Esophagus muscularis mucosa (tissue), 4 donors: ENCODE data around the gene SLC39A6. TPM values are rescaled to one million over a fixed set of nuclear protein-coding genes. Genes with fewer than 3 reads are reported as not detected.
"Not testable (repeated sequence)": the region's sequence is repeated elsewhere in the genome, so short reads cannot be mapped to it uniquely, and the experiment has no call there.

Source experiments
- DNase-seq: peaks from one replicate; pipeline ENCODE4 v3.0.0-alpha.2; 2017; ENCODE audit errors: extremely low spot score
- H3K27ac ChIP-seq, 4 donors: fragments of 200-600 bp; sonication (generic); replicated peaks in 1 of 4; 1 replicate in 3 of 4; 2 replicates in 1 of 4; pipeline ENCODE4 v1.5.1; 2016 to 2019; ENCODE audit warnings: mild to moderate bottlenecking in 1 of 4
- H3K27me3 ChIP-seq, 4 donors: fragments of 200-600 bp; sonication (generic); one replicate each; pipeline versions ENCODE4 v1.5.1 to v1.6.0; 2016 to 2019
- H3K36me3 ChIP-seq, 4 donors: fragments of 200-600 bp; sonication (generic); one replicate each; pipeline ENCODE4 v1.5.1; 2016 to 2019
- H3K4me1 ChIP-seq, 4 donors: fragments of 200-600 bp; sonication (generic); one replicate each; pipeline ENCODE4 v1.5.1; 2016 to 2019
- H3K4me3 ChIP-seq, 4 donors: fragments of 200-600 bp; sonication (generic); 1 replicate in 2 of 4; 2 replicates in 2 of 4; pipeline ENCODE4 v1.5.1; 2016 to 2019; ENCODE audit warnings: mild to moderate bottlenecking in 4 of 4, moderate library complexity in 1 of 4
- H3K9me3 ChIP-seq, 4 donors: fragments of 200-600 bp; sonication (generic); 1 replicate in 3 of 4; 2 replicates in 1 of 4; pipeline ENCODE4 v1.5.1; 2016 to 2019
- EP300 ChIP-seq: sonication (generic); formaldehyde crosslinking; IDR thresholded peaks from one replicate; pipeline ENCODE4 v1.6.1; 2017; ENCODE audit warnings: antibody characterized with exemption
- POLR2A ChIP-seq: fragments of 450-650 bp; IDR thresholded peaks from one replicate; pipeline ENCODE4 v1.6.1; 2017; ENCODE audit warnings: antibody characterized with exemption, moderate library complexity, mild to moderate bottlenecking, low read depth
- POLR2AphosphoS5 ChIP-seq, 2 donors: sonication (generic); formaldehyde crosslinking; IDR thresholded peaks; one replicate each; pipeline ENCODE4 v1.6.1; 2017; ENCODE audit warnings: antibody characterized with exemption in 2 of 2
- WGBS: methylation state at CpG from one replicate; pipeline ENCODE4 v1.1.5; 2018; 5-methylcytosine and 5-hydroxymethylcytosine counted together
- intact Hi-C: fragments of 100-400 bp; cut with DNase I; formaldehyde crosslinking; loops from one replicate; pipeline ENCODE4 v1.15.1; 2023
- total RNA-seq, 4 donors: library from RNA; depleted of rRNA; stranded (reverse); fragments of >200 nt; gene quantifications; one replicate each; pipeline versions ENCODE4 v1.1.0 to v1.2.1, GENCODE V29; 2016
- TF ChIP-seq, protein P1 (sequence below), 3 experiments: fragments of 200-600 bp in 2 of 3; fragments of 450-650 bp in 1 of 3; sonication (generic) in 2 of 3; IDR thresholded peaks; one replicate each; pipeline ENCODE4 v1.5.1; 2017 to 2019; ENCODE audit warnings: antibody characterized with exemption in 3 of 3, mild to moderate bottlenecking in 2 of 3, moderate library complexity in 1 of 3

The SLC39A6 gene
- total RNA-seq, 4 donors from 2014 or later = 26.6 to 39.1 (median 33.5) TPM

DNA sequence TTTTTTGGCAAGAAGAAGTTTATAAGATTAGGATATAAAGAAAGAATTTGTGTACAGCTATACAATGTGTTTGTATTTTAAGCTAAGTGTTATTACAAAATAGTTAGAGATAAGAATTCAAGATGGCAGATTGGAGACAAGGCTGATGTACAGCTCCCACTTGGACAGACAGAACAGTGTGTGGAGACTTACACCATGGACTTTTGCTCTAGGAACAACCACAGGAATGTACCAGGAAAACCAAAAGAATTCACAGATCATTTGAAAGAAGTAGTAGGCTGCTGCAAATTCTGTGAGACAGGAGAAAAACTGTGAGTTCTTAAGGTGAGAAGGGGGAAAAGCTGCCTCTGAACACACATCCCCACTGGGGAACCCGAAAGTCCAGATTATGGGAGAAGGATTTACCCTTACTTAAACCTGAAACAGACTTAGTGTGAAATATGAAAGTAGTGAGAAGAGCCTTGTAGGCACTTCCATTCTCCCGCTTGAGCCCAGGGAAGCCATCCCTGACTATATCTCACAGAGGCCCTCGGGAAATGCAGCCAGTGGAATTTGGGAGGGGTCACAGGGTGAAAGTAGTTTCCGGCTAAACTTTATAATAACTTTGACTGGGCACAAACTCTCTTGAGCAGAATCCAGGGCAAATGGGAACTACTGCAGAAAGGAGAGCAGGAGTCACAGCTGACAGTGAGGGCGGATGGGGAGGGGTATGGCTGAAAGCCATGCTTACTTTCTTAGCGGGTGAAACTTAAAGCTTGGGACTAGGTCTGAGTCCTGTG is 50.2 kb downstream of the SLC39A6 start:
- intact Hi-C loops = no loop called here
- DNase-seq = no peak
- TF ChIP-seq EP300 (no peak), POLR2A (no peak), POLR2AphosphoS5 (IDR thresholded peaks at IDR 0.05) (no peak)
- TF ChIP-seq, protein P1, sequence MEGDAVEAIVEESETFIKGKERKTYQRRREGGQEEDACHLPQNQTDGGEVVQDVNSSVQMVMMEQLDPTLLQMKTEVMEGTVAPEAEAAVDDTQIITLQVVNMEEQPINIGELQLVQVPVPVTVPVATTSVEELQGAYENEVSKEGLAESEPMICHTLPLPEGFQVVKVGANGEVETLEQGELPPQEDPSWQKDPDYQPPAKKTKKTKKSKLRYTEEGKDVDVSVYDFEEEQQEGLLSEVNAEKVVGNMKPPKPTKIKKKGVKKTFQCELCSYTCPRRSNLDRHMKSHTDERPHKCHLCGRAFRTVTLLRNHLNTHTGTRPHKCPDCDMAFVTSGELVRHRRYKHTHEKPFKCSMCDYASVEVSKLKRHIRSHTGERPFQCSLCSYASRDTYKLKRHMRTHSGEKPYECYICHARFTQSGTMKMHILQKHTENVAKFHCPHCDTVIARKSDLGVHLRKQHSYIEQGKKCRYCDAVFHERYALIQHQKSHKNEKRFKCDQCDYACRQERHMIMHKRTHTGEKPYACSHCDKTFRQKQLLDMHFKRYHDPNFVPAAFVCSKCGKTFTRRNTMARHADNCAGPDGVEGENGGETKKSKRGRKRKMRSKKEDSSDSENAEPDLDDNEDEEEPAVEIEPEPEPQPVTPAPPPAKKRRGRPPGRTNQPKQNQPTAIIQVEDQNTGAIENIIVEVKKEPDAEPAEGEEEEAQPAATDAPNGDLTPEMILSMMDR (IDR thresholded peaks at IDR 0.05) = no peak
- Histone ChIP-seq H3K4me1 (no peaks in the 10 kb centered on the region), H3K4me3 (no peak overlapping the region), H3K9me3 (peaks cover 0 to 21% (median 5%) of the 10 kb centered on the region in 4 donors), H3K27me3 (peaks cover 0 to 5% (median 0%) of the 10 kb centered on the region in 4 donors), H3K27ac (no peak overlapping the region), H3K36me3 (no peaks in the 10 kb centered on the region)
- 87% methylated on average over 6 of the region's 6 CpGs for WGBS

DNA sequence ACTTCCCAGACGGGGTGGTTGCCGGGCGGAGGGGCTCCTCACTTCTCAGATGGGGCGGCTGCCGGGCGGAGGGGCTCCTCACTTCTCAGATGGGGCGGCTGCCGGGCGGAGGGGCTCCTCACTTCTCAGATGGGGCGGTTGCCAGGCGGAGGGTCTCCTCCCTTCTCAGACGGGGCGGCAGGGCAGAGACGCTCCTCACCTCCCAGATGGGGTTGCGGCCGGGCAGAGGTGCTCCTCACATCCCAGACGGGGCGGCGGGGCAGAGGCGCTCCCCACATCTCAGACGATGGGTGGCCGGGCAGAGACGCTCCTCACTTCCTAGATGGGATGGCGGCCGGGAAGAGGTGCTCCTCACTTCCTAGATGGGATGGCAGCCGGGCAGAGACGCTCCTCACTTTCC is 51.4 kb downstream of the SLC39A6 start:
- H3K27ac ChIP-seq, H3K36me3 ChIP-seq, DNase-seq, intact Hi-C loops, H3K4me3 ChIP-seq, H3K4me1 ChIP-seq, H3K27me3 ChIP-seq: not testable (repeated sequence)
- peaks cover 0 to 21% (median 5%) of the 10 kb centered on the region in 4 donors for H3K9me3 ChIP-seq
- WGBS = no CpG with 5 or more reads among the region's 27 CpGs

DNA sequence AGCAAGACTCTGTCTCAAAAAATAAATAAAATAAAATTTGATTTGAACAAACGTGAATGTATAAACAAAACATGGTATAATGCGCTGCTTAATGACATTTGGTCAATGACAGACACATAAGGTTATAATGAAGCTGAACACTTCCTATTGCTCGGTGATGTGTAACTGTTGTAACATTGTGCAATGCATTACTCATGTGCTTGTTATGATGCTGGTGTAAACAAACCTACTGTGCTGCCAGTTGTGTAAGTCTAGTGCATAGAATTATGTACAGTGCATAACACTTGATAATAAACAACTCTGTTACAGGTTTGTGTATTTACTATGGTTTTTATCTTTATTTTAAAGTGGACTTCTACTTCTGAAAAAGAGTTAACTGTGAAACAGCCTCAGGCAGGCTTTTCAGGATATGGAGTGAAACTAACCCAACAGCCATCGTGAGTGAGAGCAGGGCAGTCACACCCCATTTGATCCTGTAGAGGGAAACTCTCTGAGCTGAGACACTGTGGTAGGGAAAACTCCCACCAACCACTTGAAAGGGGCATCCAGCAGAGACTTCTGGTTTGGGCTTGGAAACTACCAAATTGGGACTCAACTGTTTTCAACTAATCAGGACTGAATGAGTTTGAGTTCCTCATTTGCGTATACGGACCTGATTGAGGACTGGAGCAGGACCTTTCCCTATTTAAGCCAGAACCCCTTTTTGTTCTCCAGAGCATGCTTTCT is 53.1 kb downstream of the SLC39A6 start:
- 64% methylated on average over 6 of the region's 6 CpGs for WGBS
- H3K4me3 ChIP-seq = no peak overlapping the region
- H3K4me1 ChIP-seq = no peaks in the 10 kb centered on the region
- H3K27ac ChIP-seq = no peak overlapping the region
- peaks cover 0 to 5% (median 0%) of the 10 kb centered on the region in 4 donors for H3K27me3 ChIP-seq
- DNase-seq = no peak
- no peak for TF ChIP-seq POLR2A
- no peak for TF ChIP-seq POLR2AphosphoS5 (IDR thresholded peaks at IDR 0.05)
- no peak for TF ChIP-seq EP300
- TF ChIP-seq, protein P1 (IDR thresholded peaks at IDR 0.05) = no peak
- intact Hi-C loops = no loop called here
- H3K36me3 ChIP-seq = no peaks in the 10 kb centered on the region
- H3K9me3 ChIP-seq = peaks cover 0 to 14% (median 1%) of the 10 kb centered on the region in 4 donors

DNA sequence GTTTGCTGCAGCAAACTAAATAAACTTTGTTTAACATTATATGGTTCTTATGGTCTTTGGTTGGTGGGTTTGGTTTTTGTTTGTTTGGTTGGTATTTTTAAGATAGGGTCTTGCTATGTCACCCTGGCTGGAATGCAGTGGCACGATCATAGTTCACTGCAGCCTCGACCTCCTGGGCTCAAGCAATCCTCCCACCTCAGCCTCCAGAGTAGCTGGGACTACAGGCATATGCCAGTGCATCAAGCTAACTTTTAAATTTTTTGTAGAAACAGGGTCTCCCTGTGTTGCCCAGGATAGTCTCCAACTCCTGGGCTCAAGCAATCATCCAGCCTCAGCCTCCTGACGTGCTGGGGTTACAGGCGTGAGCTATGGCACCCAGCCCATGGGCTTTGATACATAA is 54.7 kb downstream of the SLC39A6 start:
- peaks cover 0 to 5% (median 0%) of the 10 kb centered on the region in 4 donors for H3K27me3 ChIP-seq
- DNase-seq = no peak
- H3K4me3 ChIP-seq = no peak overlapping the region
- H3K9me3 ChIP-seq = peaks cover 0 to 2% (median 0%) of the 10 kb centered on the region in 4 donors
- no peaks in the 10 kb centered on the region for H3K4me1 ChIP-seq
- intact Hi-C loops = no loop called here
- no peaks in the 10 kb centered on the region for H3K36me3 ChIP-seq
- H3K27ac ChIP-seq = no peak overlapping the region
- TF ChIP-seq EP300 = no peak
- TF ChIP-seq, protein P1 (IDR thresholded peaks at IDR 0.05) = no peak
- TF ChIP-seq POLR2AphosphoS5 (IDR thresholded peaks at IDR 0.05) = no peak
- TF ChIP-seq POLR2A = no peak
- 78% methylated on average over 4 of the region's 4 CpGs for WGBS

DNA sequence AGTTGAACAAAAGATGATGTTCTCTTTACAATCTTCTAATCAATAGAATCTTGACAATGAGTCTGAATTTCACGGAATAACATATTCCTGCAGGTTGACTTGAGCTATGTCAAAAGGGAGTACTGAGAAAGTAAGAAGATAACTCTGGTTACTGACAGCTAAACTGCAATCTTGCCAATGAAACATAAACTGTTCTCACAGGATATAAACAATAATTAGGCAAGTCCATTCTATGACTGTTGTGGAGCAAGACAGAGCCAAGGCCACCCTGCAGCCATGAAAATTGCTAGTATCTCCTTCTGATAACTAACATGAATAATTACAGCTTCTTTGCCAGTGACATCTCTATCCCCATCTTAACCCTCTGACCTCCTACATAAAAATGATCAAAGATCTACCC is 55.5 kb downstream of the SLC39A6 start:
- Histone ChIP-seq H3K36me3 (no peaks in the 10 kb centered on the region), H3K4me1 (no peaks in the 10 kb centered on the region), H3K9me3 (no peaks in the 10 kb centered on the region), H3K4me3 (no peak overlapping the region), H3K27ac (no peak overlapping the region), H3K27me3 (peaks cover 0 to 5% (median 0%) of the 10 kb centered on the region in 4 donors)
- 73% methylated on average over 1 of the region's 1 CpG for WGBS
- no peak for TF ChIP-seq POLR2A
- no peak for TF ChIP-seq POLR2AphosphoS5 (IDR thresholded peaks at IDR 0.05)
- no peak for TF ChIP-seq EP300
- TF ChIP-seq, protein P1 (IDR thresholded peaks at IDR 0.05) = no peak
- intact Hi-C loops = no loop called here
- no peak for DNase-seq

DNA sequence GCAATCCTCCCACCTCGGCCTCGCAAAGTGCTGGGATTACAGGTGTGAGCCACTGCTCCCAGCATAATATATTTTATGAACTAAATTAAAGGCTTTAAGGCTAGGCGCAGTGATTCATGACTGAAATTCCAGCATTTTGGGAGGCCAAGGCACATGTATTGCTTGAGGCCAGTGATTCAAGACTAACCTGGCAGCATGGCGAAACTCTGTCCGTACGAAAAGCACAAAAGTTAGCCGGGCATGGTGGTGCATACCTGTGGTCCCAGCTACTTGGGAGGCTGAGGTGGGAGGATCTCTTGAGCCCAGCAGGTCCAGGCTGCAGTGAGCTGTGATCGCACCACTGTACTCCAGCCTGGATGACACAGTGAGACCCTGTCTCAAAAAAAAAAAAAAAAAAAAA is 56.7 kb downstream of the SLC39A6 start:
- not testable (repeated sequence) for DNase-seq, H3K27ac ChIP-seq
- 95% methylated on average over 8 of the region's 8 CpGs for WGBS

More for the DNA sequence above, 56.7 kb downstream of the SLC39A6 start:
- H3K4me1 ChIP-seq, H3K4me3 ChIP-seq, intact Hi-C loops, H3K9me3 ChIP-seq, H3K36me3 ChIP-seq, H3K27me3 ChIP-seq: not testable (repeated sequence)
